Coronary artery (tissue), 2 donors: ENCODE measurements around the gene SSX5.
"Not testable (repeated sequence)": the region's sequence is repeated elsewhere in the genome, so short reads cannot be mapped to it uniquely, and the experiment has no call there.

Experiments used
- DNase-seq: peaks from one replicate; pipeline ENCODE4 v3.0.0-alpha.2; 2017; ENCODE audit warnings: low spot score
- H3K27ac ChIP-seq, 2 donors: fragments of 200-600 bp; sonication (generic); one replicate each; pipeline ENCODE4 v1.5.1; 2016 to 2019
- H3K4me3 ChIP-seq: fragments of 200-600 bp; sonication (generic); 2 replicates; pipeline ENCODE4 v1.5.1; 2016; ENCODE audit warnings: mild to moderate bottlenecking, moderate library complexity
- CTCF ChIP-seq: fragments of 200-600 bp; sonication (generic); IDR thresholded peaks from one replicate; pipeline ENCODE4 v1.5.1; 2019; ENCODE audit warnings: antibody characterized with exemption

SSX5 gene

GRCh38 chrX:48196745-48197201 lies at the start of gene SSX5:
Gene SSX5 (minus strand): TSS chrX:48196795. CDS start chrX:48195358, 1,437 bp downstream.
- no peak within 1 kb of the TSS for H3K27ac ChIP-seq
- no peak for TF ChIP-seq CTCF
- no peak for DNase-seq
- no peak within 1 kb of the TSS for H3K4me3 ChIP-seq

- not testable (repeated sequence) for H3K27ac ChIP-seq, H3K4me3 ChIP-seq, DNase-seq
These were observed 27.6 kb upstream of the SSX5 start for GRCh38 chrX:48224196-48224595.

- not testable (repeated sequence) for DNase-seq, H3K27ac ChIP-seq, H3K4me3 ChIP-seq
These were observed 17.7 kb upstream of the SSX5 start for GRCh38 chrX:48214341-48214740.

- DNase-seq, H3K4me3 ChIP-seq, H3K27ac ChIP-seq: not testable (repeated sequence)
These were observed 6.6 kb downstream of the SSX5 start for GRCh38 chrX:48190024-48190423.

GRCh38 chrX:48181882-48182281 lies 14.7 kb downstream of the SSX5 start:
- not testable (repeated sequence) for H3K4me3 ChIP-seq, DNase-seq, H3K27ac ChIP-seq

- no peak for DNase-seq
- H3K4me3 ChIP-seq, result no peak overlapping the region
- H3K27ac ChIP-seq, result no peak overlapping the region
- no peak for TF ChIP-seq CTCF
These were observed 15.8 kb downstream of the SSX5 start for GRCh38 chrX:48180811-48181210.

- TF ChIP-seq CTCF, result no peak
- no peak overlapping the region for H3K4me3 ChIP-seq
- no peak for DNase-seq
These were observed 16.9 kb downstream of the SSX5 start for GRCh38 chrX:48179691-48180090.

GRCh38 chrX:48166322-48166721 lies 30.3 kb downstream of the SSX5 start:
- DNase-seq, H3K27ac ChIP-seq, H3K4me3 ChIP-seq: not testable (repeated sequence)

More at GRCh38 chrX:48179691-48180090, 16.9 kb downstream of the SSX5 start:
- H3K27ac ChIP-seq, result no peak overlapping the region

- H3K27ac ChIP-seq, result no peak overlapping the region
- DNase-seq, result no peak
- no peak for TF ChIP-seq CTCF
- no peak overlapping the region for H3K4me3 ChIP-seq
These were observed 31.4 kb downstream of the SSX5 start for GRCh38 chrX:48165241-48165640.

- no peak for DNase-seq
- Histone ChIP-seq H3K4me3 (no peak overlapping the region), H3K27ac (no peak overlapping the region)
- no peak for TF ChIP-seq CTCF
These were observed 40.6 kb downstream of the SSX5 start for GRCh38 chrX:48156014-48156413.
